GM12878 (cell line): Measurements from ENCODE around the gene ZFR. TPM values are rescaled to one million over a fixed set of nuclear protein-coding genes. Genes with fewer than 3 reads are reported as not detected.

Source experiments
- ATAC-seq: fragments of 200-7000 bp; cut with Tn5 transposase; 3 replicates; pipeline ENCODE4 v1.9.1; 2020; ENCODE audit warnings: mild to moderate bottlenecking, moderate library complexity
- BruUV-seq: library from RNA; stranded (reverse); fragments of 400-500 nt; replicated peaks from 2 replicates; lab custom pipeline; 2021; lab: Mats Ljungman, UMichigan
- CTCF ChIA-PET: fragments of 300-600 bp; sonication (Branson Sonifier 250); formaldehyde crosslinking; extraction: SDS; loops from one replicate; lab custom pipeline; 2021; ENCODE audit warnings: inconsistent platforms; lab: Yijun Ruan, JAX
- POLR2A ChIA-PET: fragments of 350-600 bp; formaldehyde crosslinking; extraction: SDS; loops from one replicate; lab custom pipeline; 2021; ENCODE audit warnings: inconsistent platforms; lab: Charles Lee
- RAD21 ChIA-PET: fragments of 300-600 bp; sonication (Branson Sonifier 250); formaldehyde crosslinking; loops from one replicate; lab custom pipeline; 2023; ENCODE audit warnings: antibody characterized with exemption; ENCODE audit not compliant: unreplicated experiment; lab: Charles Lee
- SMC1A ChIA-PET: fragments of 300-600 bp; sonication (Branson Sonifier 250); formaldehyde crosslinking; loops from one replicate; lab custom pipeline; 2023; ENCODE audit not compliant: unreplicated experiment, uncharacterized antibody; lab: Charles Lee
- DNase-seq: peaks from one replicate; pipeline ENCODE4 v3.0.0-alpha.2; 2011; ENCODE audit warnings: low read depth, low spot score
- FAIRE-seq: peaks from 3 replicates; lab custom pipeline; 2011; peaks lifted over from hg19 to GRCh38; lab: Jason Lieb, UNC
- H2AFZ ChIP-seq: 2 replicates; pipeline ENCODE4 v1.6.0; 2011; ENCODE audit warnings: low read depth, low read length, control low read depth; ENCODE audit not compliant: control insufficient read depth
- H3K27ac ChIP-seq: 2 replicates; pipeline ENCODE4 v1.5.1; 2011; ENCODE audit warnings: control low read depth; ENCODE audit not compliant: control insufficient read depth, insufficient read depth
- H3K27me3 ChIP-seq, 2 experiments: replicated peaks in 1 of 2; 2 replicates each; pipeline versions ENCODE4 v1.6.0 to v1.6.1; 2011; ENCODE audit warnings: low read length in 1 of 2; ENCODE audit not compliant: control insufficient read depth in 2 of 2, insufficient read depth in 2 of 2
- H3K36me3 ChIP-seq, 2 experiments: 2 replicates each; pipeline ENCODE4 v1.5.1; 2011; ENCODE audit warnings: low read length in 1 of 2; ENCODE audit not compliant: control insufficient read depth in 2 of 2, insufficient read depth in 2 of 2
- H3K4me1 ChIP-seq: 2 replicates; pipeline ENCODE4 v1.6.1; 2011; ENCODE audit warnings: mild to moderate bottlenecking, low read length, moderate library complexity, mixed read lengths; ENCODE audit not compliant: control insufficient read depth, insufficient read depth
- H3K4me2 ChIP-seq: 2 replicates; pipeline ENCODE4 v1.6.0; 2011; ENCODE audit warnings: control low read depth; ENCODE audit not compliant: control insufficient read depth, insufficient read depth
- H3K4me3 ChIP-seq: fragments of 200-600 bp; sonication (generic); 2 replicates; pipeline ENCODE4 v1.5.1; 2016
- H3K79me2 ChIP-seq: 2 replicates; pipeline ENCODE4 v1.6.0; 2011; ENCODE audit warnings: low read length; ENCODE audit not compliant: control insufficient read depth, insufficient read depth
- H3K9ac ChIP-seq: 2 replicates; pipeline ENCODE4 v1.8.0; 2011; ENCODE audit warnings: low read length, control low read depth, mixed read lengths; ENCODE audit not compliant: control insufficient read depth, insufficient read depth
- H3K9me3 ChIP-seq: replicated peaks from 3 replicates; pipeline ENCODE4 v1.5.1; 2011; ENCODE audit warnings: mild to moderate bottlenecking, low read length; ENCODE audit not compliant: control insufficient read depth, insufficient read depth
- H4K20me1 ChIP-seq: 2 replicates; pipeline ENCODE4 v1.6.0; 2011; ENCODE audit not compliant: control insufficient read depth, insufficient read depth
- BCL3 ChIP-seq: IDR thresholded peaks from 2 replicates; pipeline ENCODE4 v1.6.1; 2011; ENCODE audit warnings: borderline replicate concordance, low read depth, mild to moderate bottlenecking, moderate library complexity, low read length; ENCODE audit not compliant: insufficient read depth, poor library complexity, severe bottlenecking
- BRCA1 ChIP-seq: IDR thresholded peaks from 2 replicates; pipeline ENCODE4 v1.6.1; 2011; ENCODE audit warnings: low read depth, low read length, improper control_type of control experiment
- CBX5 ChIP-seq: sonication (generic); IDR thresholded peaks from 2 replicates; pipeline ENCODE4 v1.6.1; 2016; ENCODE audit warnings: low read depth, moderate library complexity, mild to moderate bottlenecking, inconsistent platforms
- CREM ChIP-seq: IDR thresholded peaks from 2 replicates; pipeline ENCODE4 v1.6.1; 2014; ENCODE audit warnings: antibody characterized with exemption, low read depth
- E2F8 ChIP-seq: fragments of 450-650 bp; IDR thresholded peaks from 2 replicates; pipeline ENCODE4 v1.6.1; 2018; ENCODE audit warnings: mild to moderate bottlenecking, low read depth, moderate library complexity; ENCODE audit not compliant: partially characterized antibody
- JUNB ChIP-seq: IDR thresholded peaks from 2 replicates; pipeline ENCODE4 v1.6.1; 2016; ENCODE audit warnings: antibody characterized with exemption, mild to moderate bottlenecking
- JUND ChIP-seq: IDR thresholded peaks from 2 replicates; pipeline ENCODE4 v1.6.1; 2012; ENCODE audit warnings: low read depth, mild to moderate bottlenecking, low read length, improper control_type of control experiment, moderate library complexity
- MTA3 ChIP-seq: IDR thresholded peaks from 2 replicates; pipeline ENCODE4 v1.6.1; 2012; ENCODE audit warnings: low read length, inconsistent platforms, borderline replicate concordance
- NKRF ChIP-seq: fragments of 450-650 bp; conservative IDR thresholded peaks from 2 replicates; pipeline ENCODE4 v1.6.1; 2017; ENCODE audit warnings: mild to moderate bottlenecking, moderate library complexity
- TCF7 ChIP-seq: IDR thresholded peaks from 2 replicates; pipeline ENCODE4 v1.6.1; 2014; ENCODE audit warnings: antibody characterized with exemption, borderline replicate concordance
- WGBS: methylation state at CpG from one replicate; pipeline ENCODE4 v1.1.6; 2016; ENCODE audit warnings: low lambda C conversion rate; ENCODE audit not compliant: insufficient replicate concordance, insufficient coverage; ENCODE audit errors: missing lambda C conversion rate; 5-methylcytosine and 5-hydroxymethylcytosine counted together
- in situ Hi-C: fragments of 300-500 bp; cut with MboI; formaldehyde crosslinking; loops from 9 replicates; pipeline ENCODE4 v1.14.3; 2018; ENCODE audit warnings: mixed read lengths
- intact Hi-C: fragments of 100-400 bp; cut with micrococcal nuclease; formaldehyde crosslinking; loops from one replicate; pipeline ENCODE4 v1.14.2; 2022; ENCODE audit not compliant: unreplicated experiment
- polyA plus RNA-seq, 11 experiments: library from polyadenylated mRNA; depleted of rRNA in 4 of 11; unstranded in 6 of 11; stranded (reverse) in 5 of 11; fragments of >200 nt; fragmentation: Nextera tagmentation in 4 of 11; fragmentation: Illumina TruSeq in 1 of 11; extraction: Ambion mirVana in 4 of 11; extraction: Trizol in 1 of 11; gene quantifications; 1 replicate in 1 of 11; 2 replicates in 10 of 11; pipeline versions ENCODE4 v1.2.1 to v1.2.3, GENCODE V29; 2011 to 2016; ENCODE audit warnings: inconsistent platforms in 2 of 11, missing spikeins in 2 of 11, low read depth in 1 of 11
- total RNA-seq, 4 experiments: library from RNA; depleted of rRNA in 3 of 4; stranded (reverse); fragments of >200 nt in 3 of 4; fragmentation: Illumina TruSeq in 1 of 4; extraction: Trizol in 1 of 4; gene quantifications; 2 replicates each; pipeline versions ENCODE4 v1.2.1 to v1.2.3, GENCODE V29; 2013 to 2021

ZFR gene
- total and polyA plus RNA-seq, 10 of the 15 experiments (the other 5 are each of a cell fraction or from before 2014, with no cell fraction given), result 33.7 to 90.6 (median 72.9) TPM

- no peak overlapping the region for H2AFZ ChIP-seq
- H3K4me1 ChIP-seq, result 0 out of 2 replicates have a peak, but pooled peaks cover 5% of the 10 kb centered on the region
- ChIA-PET POLR2A (interaction anchor here (1.1 to 2.5 kb wide), 4 partner anchors 10 to 100 kb away, joined by 3 to 7 read pairs (median 5); no protein-coding TSS in a partner anchor), RAD21 (interaction anchor here (0.7 to 6.2 kb wide), 12 partner anchors 23 to 282 kb away, joined by 3 to 172 read pairs (median 4); no protein-coding TSS in a partner anchor), SMC1A (interaction anchor here (0.7 to 5.6 kb wide), 22 partner anchors 8 to 283 kb away, joined by 3 to 153 read pairs (median 5); no protein-coding TSS in a partner anchor), CTCF (interaction anchor here (0.6 to 10.9 kb wide), 36 partner anchors 9 to 748 kb away, joined by 3 to 339 read pairs (median 5); no protein-coding TSS in a partner anchor)
- DNase-seq, result no peak
- H3K27ac ChIP-seq, result no peak overlapping the region
- intact Hi-C loops (no loop called here), in situ Hi-C loops (no loop called here)
- no peaks in the 10 kb centered on the region for H3K36me3 ChIP-seq
- no peak overlapping the region for H3K4me3 ChIP-seq
- ATAC-seq, result no peak
- WGBS, result 50% methylated on average over 11 of the region's 11 CpGs
- no peaks in the 10 kb centered on the region for H3K9me3 ChIP-seq
- H3K79me2 ChIP-seq, result no peaks in the 10 kb centered on the region
- TF ChIP-seq JUNB (no peak), E2F8 (no peak), CREM (no peak), JUND (no peak), CBX5 (no peak), TCF7 (no peak), MTA3 (no peak), BCL3 (no peak), NKRF (no peak), BRCA1 (no peak)
- no peaks in the 10 kb centered on the region for H4K20me1 ChIP-seq
- H3K9ac ChIP-seq, result no peak overlapping the region
- no TSS peak for BruUV-seq
- no peak overlapping the region for H3K4me2 ChIP-seq
- no peak for FAIRE-seq
- H3K27me3 ChIP-seq, result no peaks in the 10 kb centered on the region
Observed at GRCh38 chr5:32330126-32330971, 114.2 kb downstream of the ZFR start.
